ENCODE results near the gene TBC1D10B.
A peak's percentile ranks its signal among the peaks of the same experiment; 100 is the strongest.

TBC1D10B gene

GRCh38 chr16:30370456-30371247 lies at the start of gene TBC1D10B:
Gene TBC1D10B (minus strand): TSS chr16:30370494. CDS start chr16:30370183, 311 bp downstream.
- peak; percentile 98 for DNase-seq

- DNase-seq = no peak
Measured at GRCh38 chr16:30418350-30419181, 48.3 kb upstream of the TBC1D10B start.

GRCh38 chr16:30417529-30418349 lies 47.4 kb upstream of the TBC1D10B start:
- DNase-seq = peak; percentile 90

GRCh38 chr16:30416624-30417528 lies 46.6 kb upstream of the TBC1D10B start:
- DNase-seq = no peak

GRCh38 chr16:30416047-30416603 lies 45.8 kb upstream of the TBC1D10B start:
- no peak for DNase-seq

- DNase-seq = no peak
Measured at GRCh38 chr16:30414159-30414558, 43.9 kb upstream of the TBC1D10B start.

GRCh38 chr16:30413112-30413806 lies 43.0 kb upstream of the TBC1D10B start:
- no peak for DNase-seq

- peak; percentile 96 for DNase-seq
Measured at GRCh38 chr16:30409125-30410060, 39.1 kb upstream of the TBC1D10B start.

- no peak for DNase-seq
Measured at GRCh38 chr16:30407804-30408534, 37.7 kb upstream of the TBC1D10B start.

- DNase-seq = peak; percentile 90
Measured at GRCh38 chr16:30407102-30407803, 37.0 kb upstream of the TBC1D10B start, which contains the start of gene ZNF771. Gene ZNF771 (plus strand): TSS chr16:30407606. CDS start chr16:30408054, 448 bp downstream.

GRCh38 chr16:30406795-30407101 lies 36.5 kb upstream of the TBC1D10B start:
- DNase-seq = no peak

GRCh38 chr16:30401768-30402425 lies 31.6 kb upstream of the TBC1D10B start:
- DNase-seq = no peak

GRCh38 chr16:30399435-30400186 lies 29.3 kb upstream of the TBC1D10B start:
- no peak for DNase-seq

- DNase-seq = no peak
Measured at GRCh38 chr16:30398661-30399434, 28.6 kb upstream of the TBC1D10B start.

- no peak for DNase-seq
Measured at GRCh38 chr16:30397776-30398660, 27.7 kb upstream of the TBC1D10B start.

Measured in activated CD8-positive, alpha-beta memory T cell treated with anti-CD3 and anti-CD28 coated beads, Interleukin-2, amount 50 U/mL, for 4 hours (primary cell).